Astrocyte of the spinal cord (primary cell): ENCODE results near the gene MAT2A.
"Not testable (repeated sequence)": the region's sequence is repeated elsewhere in the genome, so short reads cannot be mapped to it uniquely, and the experiment has no call there.

Experiments used
- DNase-seq: peaks from one replicate; pipeline ENCODE4 v3.0.0; 2011; ENCODE audit warnings: low read depth, low spot score
- H3K4me3 ChIP-seq: 2 replicates; pipeline ENCODE4 v1.5.1; 2011; ENCODE audit warnings: low read depth, mild to moderate bottlenecking, low read length, moderate library complexity
- in situ Hi-C: cut with HindIII; loops from 2 replicates; pipeline ENCODE4 v1.10.0; 2017; ENCODE audit warnings: low sequenced_read_pairs
- TF ChIP-seq, protein P1 (sequence below): IDR thresholded peaks from 2 replicates; pipeline ENCODE4 v1.5.1; 2012; ENCODE audit warnings: low read depth, mild to moderate bottlenecking, low read length, inconsistent platforms

Gene MAT2A

DNA sequence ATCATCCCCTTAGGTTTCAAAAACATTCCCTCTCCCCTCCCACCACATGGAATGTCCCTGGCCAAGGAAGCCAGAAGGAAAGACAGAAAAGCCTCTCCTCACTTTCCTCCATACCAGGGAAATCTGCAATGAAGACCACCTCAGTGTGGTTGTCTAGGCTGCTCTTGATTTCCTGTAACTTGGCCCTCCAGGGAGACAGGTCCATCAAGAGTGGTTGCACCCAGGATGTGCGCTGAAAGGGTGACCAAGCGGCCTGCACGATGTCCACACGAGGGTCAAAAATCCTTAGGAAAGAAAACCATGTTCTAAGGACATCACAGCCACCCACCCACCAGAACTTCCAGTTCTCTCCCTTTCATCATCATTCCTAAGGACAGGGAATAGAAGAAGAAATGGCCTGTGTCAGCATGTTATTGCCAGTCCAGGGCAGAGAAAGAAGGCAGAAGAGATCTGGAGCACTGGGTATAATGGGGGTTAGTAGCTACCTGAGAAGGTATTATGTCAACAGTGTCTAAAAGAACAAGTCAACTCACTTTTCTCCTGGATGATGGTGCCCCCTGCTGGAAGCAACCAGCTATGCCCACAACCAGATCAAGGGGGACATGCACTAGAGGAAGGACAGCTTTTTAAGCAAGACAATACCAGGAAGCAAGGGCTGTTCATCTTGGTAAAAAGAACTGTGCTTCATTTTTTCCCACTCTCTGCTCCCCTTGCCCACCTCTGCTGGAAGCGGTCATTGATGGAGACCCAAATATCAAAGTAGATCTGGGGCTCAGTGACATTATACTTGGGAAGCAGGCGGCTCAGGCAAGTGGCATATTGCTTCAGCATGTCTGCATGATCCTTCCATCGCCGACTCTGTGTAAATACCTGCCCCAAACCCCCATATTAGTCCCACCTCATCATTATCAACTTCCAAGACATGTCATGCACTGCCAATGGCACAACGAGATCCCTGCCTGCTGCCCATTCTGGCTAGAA, 13.0 kb downstream of the MAT2A start:
- no peak overlapping the region for H3K4me3 ChIP-seq
- DNase-seq = peak; percentile 78
- TF ChIP-seq, protein P1, sequence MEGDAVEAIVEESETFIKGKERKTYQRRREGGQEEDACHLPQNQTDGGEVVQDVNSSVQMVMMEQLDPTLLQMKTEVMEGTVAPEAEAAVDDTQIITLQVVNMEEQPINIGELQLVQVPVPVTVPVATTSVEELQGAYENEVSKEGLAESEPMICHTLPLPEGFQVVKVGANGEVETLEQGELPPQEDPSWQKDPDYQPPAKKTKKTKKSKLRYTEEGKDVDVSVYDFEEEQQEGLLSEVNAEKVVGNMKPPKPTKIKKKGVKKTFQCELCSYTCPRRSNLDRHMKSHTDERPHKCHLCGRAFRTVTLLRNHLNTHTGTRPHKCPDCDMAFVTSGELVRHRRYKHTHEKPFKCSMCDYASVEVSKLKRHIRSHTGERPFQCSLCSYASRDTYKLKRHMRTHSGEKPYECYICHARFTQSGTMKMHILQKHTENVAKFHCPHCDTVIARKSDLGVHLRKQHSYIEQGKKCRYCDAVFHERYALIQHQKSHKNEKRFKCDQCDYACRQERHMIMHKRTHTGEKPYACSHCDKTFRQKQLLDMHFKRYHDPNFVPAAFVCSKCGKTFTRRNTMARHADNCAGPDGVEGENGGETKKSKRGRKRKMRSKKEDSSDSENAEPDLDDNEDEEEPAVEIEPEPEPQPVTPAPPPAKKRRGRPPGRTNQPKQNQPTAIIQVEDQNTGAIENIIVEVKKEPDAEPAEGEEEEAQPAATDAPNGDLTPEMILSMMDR = peak; percentile 93
- in situ Hi-C loops = no loop called here

DNA sequence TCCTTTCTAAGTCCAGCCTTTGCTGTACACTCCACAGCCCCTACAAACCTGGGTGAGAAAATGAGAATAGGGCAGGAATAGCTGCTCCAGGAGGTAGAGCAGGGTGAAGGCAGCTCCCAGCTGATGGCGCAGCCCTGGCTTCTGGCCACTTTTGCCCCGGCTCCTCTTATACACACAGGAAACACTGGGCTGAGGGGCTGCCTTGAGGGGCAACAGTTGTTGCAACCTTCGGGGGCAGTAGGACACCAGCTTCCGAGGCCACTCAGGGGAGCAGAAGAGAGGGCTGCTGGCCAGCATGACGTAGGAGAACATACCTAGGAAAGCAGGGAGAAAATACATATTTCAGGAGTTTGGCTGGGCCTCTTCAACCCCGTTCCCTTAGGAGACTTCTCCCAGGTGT, 14.2 kb downstream of the MAT2A start:
- in situ Hi-C loops = no loop called here
- H3K4me3 ChIP-seq = no peak overlapping the region
- TF ChIP-seq, protein P1 = no peak
- no peak for DNase-seq

DNA sequence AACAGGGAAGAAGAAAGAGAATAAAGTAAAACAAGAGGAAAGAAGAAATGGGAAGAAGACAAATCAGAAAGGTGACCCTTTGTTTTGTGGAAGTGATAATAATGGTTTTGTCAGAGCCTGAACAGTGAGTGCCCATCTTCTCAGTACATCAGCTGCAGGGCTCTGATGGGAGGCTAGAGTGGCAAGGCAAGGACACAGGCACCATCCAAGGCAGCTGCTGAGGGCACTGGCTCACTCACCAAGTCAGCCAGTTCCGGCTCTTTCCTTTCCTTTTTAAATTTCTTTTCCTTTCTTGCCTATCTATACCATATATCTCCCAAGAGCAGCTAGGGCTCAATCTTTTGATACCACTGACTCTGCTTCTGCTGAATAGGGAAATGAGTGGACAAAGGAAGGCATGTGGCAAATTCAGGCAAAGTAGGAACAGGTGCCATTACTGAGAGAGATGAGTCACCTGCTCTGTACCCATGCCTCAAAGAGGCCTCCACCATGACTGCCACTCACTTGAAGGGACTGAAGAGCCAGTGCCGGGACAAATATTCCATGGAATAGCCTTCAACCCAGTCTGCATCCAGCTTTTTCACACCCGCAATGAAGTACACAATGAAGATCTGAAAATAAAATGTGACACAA, 16.1 kb downstream of the MAT2A start:
- H3K4me3 ChIP-seq = no peak overlapping the region
- TF ChIP-seq, protein P1 = no peak
- DNase-seq = no peak
- in situ Hi-C loops = no loop called here

DNA sequence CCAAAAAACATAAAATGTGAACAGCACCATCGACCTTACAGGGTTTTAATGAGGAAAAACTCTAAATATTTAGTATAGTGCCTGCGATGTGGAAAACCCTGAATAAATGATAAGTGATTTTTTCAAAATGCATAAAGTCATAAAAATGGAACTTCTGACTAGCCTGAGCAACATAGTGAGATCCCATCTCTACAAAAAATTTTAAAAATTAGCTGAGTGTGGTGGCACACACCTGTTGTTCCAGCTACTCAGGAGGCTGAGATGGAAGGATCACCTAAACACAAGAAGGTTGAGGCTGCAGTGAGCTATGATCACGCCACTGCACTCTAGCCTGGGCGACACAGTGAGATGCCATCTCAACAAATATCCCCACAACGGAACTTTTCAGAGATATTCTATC, 18.2 kb downstream of the MAT2A start:
- TF ChIP-seq, protein P1 = no peak
- DNase-seq = no peak
- H3K4me3 ChIP-seq = no peak overlapping the region
- in situ Hi-C loops = no loop called here

DNA sequence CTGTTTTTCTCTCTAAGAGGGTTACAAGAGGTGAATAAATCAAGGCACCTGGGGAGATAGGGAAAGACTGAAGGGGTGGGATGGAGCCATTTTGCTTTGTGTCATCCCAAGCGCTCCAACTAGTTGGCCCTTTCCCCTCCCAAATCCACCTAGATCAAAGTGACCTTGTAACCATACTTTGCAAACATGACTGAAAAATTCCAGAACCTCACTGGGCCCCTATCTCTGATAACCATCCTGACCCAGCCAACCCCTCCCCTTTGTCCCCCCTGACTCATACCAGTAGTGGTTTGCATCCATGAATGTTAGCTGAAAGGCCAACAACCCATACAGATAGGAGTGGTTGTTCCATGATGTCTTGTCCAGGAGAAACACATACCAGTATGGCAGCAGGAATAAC, 19.2 kb downstream of the MAT2A start:
- in situ Hi-C loops = no loop called here
- TF ChIP-seq, protein P1 = no peak
- H3K4me3 ChIP-seq = no peak overlapping the region
- no peak for DNase-seq

DNA sequence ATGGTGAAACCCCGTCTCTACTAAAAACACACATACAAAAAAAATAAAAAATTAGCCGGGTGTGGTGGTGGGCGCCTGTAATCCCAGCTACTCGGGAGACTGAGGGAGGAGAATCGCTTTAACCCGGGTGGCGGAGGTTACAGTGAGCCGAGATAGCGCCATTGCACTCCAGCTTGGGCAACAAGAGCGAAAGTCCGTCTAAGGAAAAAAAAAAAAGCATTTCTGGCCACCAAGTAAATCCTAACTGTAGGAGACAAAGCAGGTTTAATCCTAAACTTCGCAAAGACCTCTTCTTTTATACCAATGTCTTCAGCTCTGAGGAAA, 21.4 kb downstream of the MAT2A start:
- DNase-seq, in situ Hi-C loops: not testable (repeated sequence)
- H3K4me3 ChIP-seq = peak overlapping the region; percentile 90

DNA sequence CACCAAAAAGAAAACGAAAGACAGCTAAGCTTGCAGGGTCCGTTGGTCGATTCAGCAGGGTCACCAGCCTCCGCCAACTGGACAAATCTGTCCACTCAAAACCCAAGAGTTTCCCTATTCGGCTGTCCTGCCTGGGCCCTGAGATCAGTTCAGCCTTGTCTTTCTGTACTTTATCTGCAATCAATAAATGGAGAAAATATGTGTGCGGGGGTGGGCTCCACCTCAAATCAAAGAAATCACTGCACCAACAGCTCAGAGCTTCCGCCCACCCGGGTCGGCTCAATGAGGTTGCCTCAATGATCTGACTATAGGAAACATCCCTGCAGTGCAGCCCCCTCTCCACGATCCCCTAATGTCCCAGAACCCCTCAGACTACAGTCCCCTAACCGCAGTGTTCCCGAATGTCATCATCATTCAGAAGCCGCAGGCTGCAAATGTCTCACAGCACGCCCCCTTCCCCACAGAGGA, 21.9 kb downstream of the MAT2A start:
- peak overlapping the region; percentile 90 for H3K4me3 ChIP-seq
- in situ Hi-C loops = no loop called here
- no peak for DNase-seq
- TF ChIP-seq, protein P1 = no peak
